ENCODE measurements around the gene LAIR1. TPM values are rescaled to one million over a fixed set of nuclear protein-coding genes. Genes with fewer than 3 reads are reported as not detected.

LAIR1 gene
- total and polyA plus RNA-seq, 2 experiments from 2014 or later: 0.10 to 1.3 TPM

GRCh38 chr19:54312011-54312410 is 52.7 kb downstream of the LAIR1 start:
- no peaks in the 10 kb centered on the region; the same call in 2 of the 3 replicates for H3K36me3 Mint-ChIP-seq (ENCODE audit: low read depth)
- Histone ChIP-seq H3K4me1 (ENCODE audit: insufficient read depth) (peaks cover 5% of the 10 kb centered on the region; the same call in 1 of the 2 replicates), H3K9me2 (ENCODE audit: insufficient read depth) (no peaks in the 10 kb centered on the region), H3K79me2 (replicated peaks; ENCODE audit: insufficient read depth) (no peaks in the 10 kb centered on the region), H3K27ac (ENCODE audit: low read depth) (no peak overlapping the region), H3K4me3 (no peak overlapping the region), H3K27me3 (ENCODE audit: insufficient read depth) (no peaks in the 10 kb centered on the region), H3F3A (replicated peaks; ENCODE audit: low read depth) (no peaks in the 10 kb centered on the region), H3K4me2 (no peak overlapping the region), H2AFZ (no peak overlapping the region), H4K20me1 (replicated peaks; ENCODE audit: insufficient read depth) (no peaks in the 10 kb centered on the region), H3K36me3 (ENCODE audit: insufficient read depth) (no peaks in the 10 kb centered on the region)
- peaks cover 2% of the 10 kb centered on the region; the same call in 2 of the 3 replicates for H3K9me3 Mint-ChIP-seq
- H3K27me3 Mint-ChIP-seq (ENCODE audit: insufficient read depth, low read depth, poor library complexity): peaks cover 10% of the 10 kb centered on the region
- TF ChIP-seq ETS1 (IDR thresholded peaks at IDR 0.05): no peak
- TF ChIP-seq CREB1 (CRISPR knock-in tag; IDR thresholded peaks at IDR 0.05; ENCODE audit: low read depth): no peak
- TF ChIP-seq EZH2phosphoT487 (IDR thresholded peaks at IDR 0.05; ENCODE audit: unreplicated experiment): no peak
- no peak for TF ChIP-seq CTCF (conservative IDR thresholded peaks at IDR 0.05; ENCODE audit: low read depth in 2 of 2)
- TF ChIP-seq STAT1 (IDR thresholded peaks at IDR 0.05; ENCODE audit: unreplicated experiment): no peak
- H3K4me1 Mint-ChIP-seq: peaks cover 6% of the 10 kb centered on the region; the same call in 2 of the 3 replicates
- DNase-seq (ENCODE audit: low spot score) (no peak), ATAC-seq (no peak)
- no peak overlapping the region for H3K27ac Mint-ChIP-seq
- H3K4me3 Mint-ChIP-seq: no peak overlapping the region

DNA sequence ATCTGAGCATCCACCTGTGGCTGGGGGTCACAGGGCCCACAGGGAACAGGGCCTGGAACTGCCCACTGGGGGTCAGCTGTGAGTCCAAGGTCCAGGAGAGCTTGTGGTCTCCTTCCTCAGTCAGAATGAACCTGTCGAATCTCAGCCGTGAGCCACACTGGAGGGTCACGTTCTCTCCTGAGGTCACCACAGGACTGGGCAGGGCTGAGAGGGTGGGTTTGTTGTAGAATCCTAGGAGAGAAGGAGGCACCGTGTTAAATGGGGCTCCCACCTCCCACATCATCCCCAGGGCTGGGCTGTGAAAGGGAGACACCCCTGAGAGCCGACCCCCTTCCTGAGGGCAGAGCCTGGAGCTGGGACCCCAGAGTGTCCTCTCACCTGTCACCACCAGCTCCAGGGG is 53.2 kb downstream of the LAIR1 start:
- peaks cover 3% of the 10 kb centered on the region; the same call in 2 of the 3 replicates for H3K4me1 Mint-ChIP-seq
- Histone ChIP-seq H3K36me3 (ENCODE audit: insufficient read depth) (no peaks in the 10 kb centered on the region), H2AFZ (no peak overlapping the region), H3K27ac (ENCODE audit: low read depth) (no peak overlapping the region), H4K20me1 (replicated peaks; ENCODE audit: insufficient read depth) (no peaks in the 10 kb centered on the region), H3K4me3 (no peak overlapping the region), H3K27me3 (ENCODE audit: insufficient read depth) (no peaks in the 10 kb centered on the region), H3K4me2 (no peak overlapping the region), H3K79me2 (replicated peaks; ENCODE audit: insufficient read depth) (no peaks in the 10 kb centered on the region), H3K4me1 (ENCODE audit: insufficient read depth) (peaks cover 4% of the 10 kb centered on the region; the same call in 1 of the 2 replicates), H3K9me2 (ENCODE audit: insufficient read depth) (peaks cover 5% of the 10 kb centered on the region; the same call in 1 of the 2 replicates), H3F3A (replicated peaks; ENCODE audit: low read depth) (no peaks in the 10 kb centered on the region)
- H3K27me3 Mint-ChIP-seq (ENCODE audit: insufficient read depth, low read depth, poor library complexity): peaks cover 10% of the 10 kb centered on the region
- ATAC-seq (peak; percentile 42; the same call in 1 of the 3 replicates), DNase-seq (ENCODE audit: low spot score) (no peak)
- no peak overlapping the region for H3K4me3 Mint-ChIP-seq
- no peak for TF ChIP-seq POLR2AphosphoS5 (IDR thresholded peaks at IDR 0.05; ENCODE audit: low read depth)
- no peak for TF ChIP-seq EZH2 (IDR thresholded peaks at IDR 0.05; ENCODE audit: low read depth, unreplicated experiment)
- TF ChIP-seq CTCF (conservative IDR thresholded peaks at IDR 0.05; ENCODE audit: low read depth in 2 of 2): peak in 1 of 2 experiments; percentile 26; a peak in 1 of 4 replicates
- TF ChIP-seq ZNF462 (CRISPR knock-in tag; IDR thresholded peaks at IDR 0.05): no peak
- no peak for TF ChIP-seq NANOG (IDR thresholded peaks at IDR 0.05; ENCODE audit: borderline replicate concordance)
- TF ChIP-seq STAT1 (IDR thresholded peaks at IDR 0.05; ENCODE audit: unreplicated experiment): no peak
- TF ChIP-seq EZH2phosphoT487 (IDR thresholded peaks at IDR 0.05; ENCODE audit: unreplicated experiment): no peak
- peaks cover 7% of the 10 kb centered on the region; the same call in 2 of the 3 replicates for H3K9me3 Mint-ChIP-seq
- no peak overlapping the region for H3K27ac Mint-ChIP-seq
- no peaks in the 10 kb centered on the region; the same call in 2 of the 3 replicates for H3K36me3 Mint-ChIP-seq (ENCODE audit: low read depth)

Data from GM23338 (cell line).